HEK293T (cell line): Measurements from ENCODE around the gene C21orf58.

Source experiments
- CTCF ChIA-PET: fragments of 350-600 bp; formaldehyde crosslinking; extraction: SDS; loops from one replicate; lab custom pipeline; 2021; ENCODE audit warnings: antibody characterized with exemption, inconsistent platforms; lab: Yijun Ruan, JAX
- POLR2A ChIA-PET: fragments of 350-600 bp; formaldehyde crosslinking; extraction: SDS; loops from one replicate; lab custom pipeline; 2020; ENCODE audit warnings: antibody characterized with exemption, inconsistent platforms; lab: Yijun Ruan, JAX
- DNase-seq: peaks from one replicate; pipeline ENCODE4 v3.0.0; 2012; ENCODE audit warnings: mixed read lengths; ENCODE audit errors: extremely low spot score
- ARNT ChIP-seq: fragments of 450-650 bp; IDR thresholded peaks from 2 replicates; pipeline ENCODE4 v1.6.1; 2017; ENCODE audit warnings: mild to moderate bottlenecking
- BHLHE40 ChIP-seq: fragments of 450-650 bp; IDR thresholded peaks from 2 replicates; pipeline ENCODE4 v1.6.1; 2016; ENCODE audit warnings: mild to moderate bottlenecking, moderate library complexity, borderline replicate concordance
- CTBP1 ChIP-seq: fragments of 450-650 bp; IDR thresholded peaks from 2 replicates; pipeline ENCODE4 v1.6.1; 2016; ENCODE audit warnings: borderline replicate concordance
- ELF4 ChIP-seq: fragments of 450-650 bp; IDR thresholded peaks from 2 replicates; pipeline ENCODE4 v1.6.1; 2017; ENCODE audit warnings: antibody characterized with exemption
- FOXA1 ChIP-seq: fragments of 450-650 bp; IDR thresholded peaks from 2 replicates; pipeline ENCODE4 v1.6.1; 2016; ENCODE audit warnings: mild to moderate bottlenecking
- FOXK2 ChIP-seq: fragments of 450-650 bp; IDR thresholded peaks from 2 replicates; pipeline ENCODE4 v1.6.1; 2016; ENCODE audit warnings: mild to moderate bottlenecking
- FOXM1 ChIP-seq: fragments of 450-650 bp; IDR thresholded peaks from 2 replicates; pipeline ENCODE4 v1.6.1; 2017; ENCODE audit warnings: mild to moderate bottlenecking, borderline replicate concordance
- HDGF ChIP-seq: fragments of 450-650 bp; IDR thresholded peaks from 2 replicates; pipeline ENCODE4 v1.6.1; 2017; ENCODE audit warnings: antibody characterized with exemption, borderline replicate concordance
- L3MBTL2 ChIP-seq: fragments of 450-650 bp; conservative IDR thresholded peaks from 2 replicates; pipeline ENCODE4 v1.6.1; 2016; ENCODE audit warnings: mild to moderate bottlenecking
- LEF1 ChIP-seq: fragments of 450-650 bp; IDR thresholded peaks from 2 replicates; pipeline ENCODE4 v1.6.1; 2017; ENCODE audit warnings: mild to moderate bottlenecking, borderline replicate concordance
- NFRKB ChIP-seq: fragments of 450-650 bp; IDR thresholded peaks from 2 replicates; pipeline ENCODE4 v1.6.1; 2016; ENCODE audit warnings: mild to moderate bottlenecking, moderate library complexity
- PKNOX1 ChIP-seq: fragments of 450-650 bp; IDR thresholded peaks from 2 replicates; pipeline ENCODE4 v1.6.1; 2016
- SP1 ChIP-seq: fragments of 450-650 bp; IDR thresholded peaks from 2 replicates; pipeline ENCODE4 v1.6.1; 2017
- SUZ12 ChIP-seq: fragments of 450-650 bp; IDR thresholded peaks from 2 replicates; pipeline ENCODE4 v1.6.1; 2016; ENCODE audit warnings: mild to moderate bottlenecking
- TARDBP ChIP-seq: fragments of 450-650 bp; IDR thresholded peaks from 2 replicates; pipeline ENCODE4 v1.6.1; 2016
- ZNF384 ChIP-seq: fragments of 450-650 bp; IDR thresholded peaks from 2 replicates; pipeline ENCODE4 v1.6.1; 2016

C21orf58 gene

GRCh38 chr21:46326110-46326703 is 2.5 kb upstream of the C21orf58 start:
- CTCF ChIA-PET = no interaction called here
- no peak for TF ChIP-seq ARNT
- TF ChIP-seq FOXA1 = no peak
- TF ChIP-seq FOXK2 = no peak
- TF ChIP-seq HDGF = no peak
- TF ChIP-seq ZNF384 = no peak
- no peak for TF ChIP-seq TARDBP
- TF ChIP-seq L3MBTL2 = no peak
- no peak for TF ChIP-seq SP1
- TF ChIP-seq FOXM1 = no peak
- no peak for TF ChIP-seq ELF4
- no peak for TF ChIP-seq SUZ12
- no peak for TF ChIP-seq CTBP1
- DNase-seq = no peak
- POLR2A ChIA-PET = no interaction called here

- no peak for TF ChIP-seq FOXM1
- no peak for TF ChIP-seq SP1
- TF ChIP-seq ARNT = no peak
- no peak for TF ChIP-seq FOXA1
- no peak for TF ChIP-seq SUZ12
- no peak for TF ChIP-seq CTBP1
- no peak for TF ChIP-seq HDGF
- TF ChIP-seq TARDBP = no peak
- no peak; the same call in 1 of the 2 replicates for TF ChIP-seq L3MBTL2
- TF ChIP-seq ZNF384 = no peak
- no peak for TF ChIP-seq ELF4
- TF ChIP-seq FOXK2 = no peak
- TF ChIP-seq LEF1 = no peak
- TF ChIP-seq BHLHE40 = no peak
- no peak for TF ChIP-seq NFRKB
- TF ChIP-seq PKNOX1 = no peak
- POLR2A ChIA-PET = interaction anchor here (0.7 to 1.0 kb wide), 3 partner anchors 40 to 352 kb away, joined by 3 to 9 read pairs (median 5); partner anchors contain the start of genes MCM3AP, PRMT2 and YBEY
- peak; percentile 71 for DNase-seq
- CTCF ChIA-PET = interaction anchor here (1.0 kb wide), 1 partner anchor 182 kb away, joined by 6 read pairs; no protein-coding TSS in a partner anchor
Observed at GRCh38 chr21:46325073-46325912, 1.6 kb upstream of the C21orf58 start.

GRCh38 chr21:46324390-46325072 is 861 bp upstream of the C21orf58 start:
- ChIA-PET CTCF (interaction anchor here (1.0 kb wide), 1 partner anchor 181 kb away, joined by 6 read pairs; no protein-coding TSS in a partner anchor), POLR2A (interaction anchor here (1.0 kb wide), 2 partner anchors 39 to 352 kb away, joined by 3 to 9 read pairs; partner anchors contain the start of genes MCM3AP and YBEY)
- TF ChIP-seq FOXA1 (no peak), FOXK2 (no peak), ZNF384 (no peak), BHLHE40 (no peak), FOXM1 (no peak), CTBP1 (no peak), NFRKB (no peak), ARNT (no peak), HDGF (no peak), ELF4 (no peak), LEF1 (no peak), SP1 (no peak), SUZ12 (no peak), L3MBTL2 (no peak; the same call in 1 of the 2 replicates), PKNOX1 (no peak), TARDBP (no peak)
- DNase-seq = peak; percentile 99

- TF ChIP-seq FOXM1 = no peak
- no peak; the same call in 1 of the 2 replicates for TF ChIP-seq L3MBTL2
- TF ChIP-seq FOXK2 = no peak
- TF ChIP-seq NFRKB = no peak
- no peak for TF ChIP-seq FOXA1
- TF ChIP-seq BHLHE40 = no peak
- TF ChIP-seq PKNOX1 = no peak
- no peak for TF ChIP-seq ELF4
- TF ChIP-seq SP1 = no peak
- TF ChIP-seq SUZ12 = no peak
- ChIA-PET POLR2A (interaction anchor here (0.6 to 2.7 kb wide), 7 partner anchors 8 to 313 kb away, joined by 3 to 12 read pairs (median 4); partner anchors contain the start of genes MCM3AP and YBEY), CTCF (no interaction called here)
- DNase-seq = peak; percentile 16
Observed at GRCh38 chr21:46323227-46323709, 402 bp downstream of the C21orf58 start.
